Heart right ventricle (tissue), 16 donors: ENCODE measurements around the gene SMAD2. TPM values are rescaled to one million over a fixed set of nuclear protein-coding genes. Genes with fewer than 3 reads are reported as not detected.

Experiments
- ATAC-seq, 8 donors: fragments of 200-7000 bp; cut with Tn5 transposase; one replicate each; pipeline ENCODE4 v1.9.1; 2020; ENCODE audit warnings: mild to moderate bottlenecking in 8 of 8, moderate library complexity in 8 of 8, moderate number of reproducible peaks in 1 of 8
- DNase-seq, 2 donors: peaks; one replicate each; pipeline ENCODE4 v3.0.0-alpha.2; 2020
- H3K27ac ChIP-seq, 10 donors: fragments of 200-600 bp; sonication (generic) in 2 of 10; one replicate each; pipeline versions ENCODE4 v1.5.0 to v1.8.0; 2020 to 2022; ENCODE audit warnings: mild to moderate bottlenecking in 3 of 10
- H3K27me3 ChIP-seq, 7 donors: fragments of 200-600 bp; one replicate each; pipeline ENCODE4 v1.8.0; 2021 to 2022; ENCODE audit warnings: mild to moderate bottlenecking in 2 of 7
- H3K36me3 ChIP-seq, 9 donors: fragments of 200-600 bp; sonication (generic) in 1 of 9; one replicate each; pipeline versions ENCODE4 v1.5.0 to v1.8.0; 2020 to 2022; ENCODE audit warnings: mild to moderate bottlenecking in 2 of 9
- H3K4me1 ChIP-seq, 9 donors: fragments of 200-600 bp; sonication (generic) in 1 of 9; one replicate each; pipeline versions ENCODE4 v1.5.0 to v1.8.0; 2020 to 2022; ENCODE audit warnings: mild to moderate bottlenecking in 4 of 9
- H3K4me3 ChIP-seq, 10 donors: fragments of 200-600 bp; sonication (generic) in 2 of 10; one replicate each; pipeline versions ENCODE4 v1.5.0 to v1.8.0; 2020 to 2022; ENCODE audit warnings: mild to moderate bottlenecking in 7 of 10, moderate library complexity in 2 of 10
- H3K9me3 ChIP-seq, 11 donors: fragments of 200-600 bp in 10 of 11; sonication (generic) in 2 of 11; one replicate each; pipeline versions ENCODE4 v1.5.0 to v1.8.0; 2013 to 2022; ENCODE audit warnings: mild to moderate bottlenecking in 2 of 11, control low read depth in 1 of 11, moderate library complexity in 1 of 11
- WGBS, 2 donors: extraction: QIAGEN DNeasy Blood & Tissue Kit; methylation state at CpG; one replicate each; pipeline ENCODE4 v1.1.7; 2013; ENCODE audit warnings: inconsistent platforms in 1 of 2; 5-methylcytosine and 5-hydroxymethylcytosine counted together
- intact Hi-C, 10 donors: fragments of 100-400 bp; cut with DNase I; formaldehyde crosslinking; loops; one replicate each; pipeline versions ENCODE4 v1.11.1 to v1.14.2; 2022
- polyA plus RNA-seq, 2 donors: library from polyadenylated mRNA; stranded (reverse); fragments of 200-250 nt; gene quantifications; one replicate each; pipeline ENCODE4 v1.2.3, GENCODE V29; 2013
- total RNA-seq, 10 donors: library from RNA; stranded (reverse); fragmentation: NEBNext Ultra II Directional in 3 of 10; extraction: Animal tissue kit (Norgen Biotek cat#: 25700) in 3 of 10; gene quantifications; one replicate each; pipeline versions ENCODE4 v1.2.1 to v1.2.4, GENCODE V29; 2021 to 2023
- TF ChIP-seq, protein P1 (sequence below), 9 donors: fragments of 200-600 bp; sonication (generic) in 2 of 9; IDR thresholded peaks; one replicate each; pipeline versions ENCODE4 v1.5.0 to v1.8.0; 2021 to 2022; ENCODE audit warnings: antibody characterized with exemption in 9 of 9, mild to moderate bottlenecking in 5 of 9, moderate library complexity in 1 of 9
- donor health status: Arrhythmogenic right ventricular cardiomyopathy.
- donor health status: ischemic (EF 13 %, LVEDD 7.1; RV severe dilation, severe dysfunction).
- donor health status: healthy with polysubstance abuse.
- donor health status: DM: no; HTN: yes; CAD: no.
- donor health status: DM: no; HTN: no; CAD: no.
- donor health status: ischemic (EF 25% LVEDD 6.9; RV normal size, moderate dysfunction).
- donor health status: ischemic (EF 25% LVEDD 5.7; RV mildly dilated, moderate dysfunction).
- donor health status: healthy.
- donor health status: DM: yes; HTN: yes; CAD: no.
- donor health status: Ischemic cardiomyopathy.
- donor health status: ischemic (EF 35%, LVEDD 5.7; RV mildly dilated, moderate dysfunction).
- donor health status: nonischemic (EF 11% LVEDD 7.7; RV severe dilation, severe dysfunction).
- donor health status: DM: yes; HTN: yes; CAD: no.
- donor health status: PGD.
- donor health status: ischemic (EF 29% LVEDD 5.4; RV normal size, mild dysfunction).
- donor health status: nonischemic (EF 23%, LVEDD 6.1; RV moderate dilation, normal function).

Gene SMAD2
- total and polyA plus RNA-seq, 12 donors: 11.6 to 118 (median 92.9) TPM

DNA sequence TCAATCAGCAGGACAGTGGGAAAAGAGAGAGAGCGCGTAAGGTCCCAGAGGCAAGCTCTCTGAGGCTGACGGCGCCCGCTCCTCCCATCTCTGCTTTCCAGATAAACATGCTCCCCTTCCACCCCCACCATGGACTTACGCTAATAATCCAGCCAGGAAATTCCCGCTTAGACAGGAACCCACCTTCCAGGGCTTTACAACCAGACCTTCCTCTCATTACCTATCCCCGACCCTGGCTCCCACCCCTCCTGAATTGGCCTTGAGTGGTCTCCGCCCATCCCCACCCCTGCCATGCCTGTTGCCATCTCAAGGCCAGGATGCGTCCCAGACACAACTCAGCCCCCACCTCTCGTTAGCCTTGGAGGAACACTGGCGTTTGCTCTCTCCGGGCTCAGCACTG is 131.1 kb downstream of the SMAD2 start:
- no peak for ATAC-seq
- Histone ChIP-seq H3K36me3 (no peaks in the 10 kb centered on the region), H3K4me1 (peaks cover 5 to 16% (median 11%) of the 10 kb centered on the region in 9 donors), H3K4me3 (no peak overlapping the region), H3K9me3 (no peaks in the 10 kb centered on the region), H3K27me3 (no peaks in the 10 kb centered on the region), H3K27ac (no peak overlapping the region)
- intact Hi-C loops: no loop called here
- 65 to 74% methylated on average over 13 of the region's 13 CpGs for WGBS, 2 donors
- no peak for DNase-seq
- TF ChIP-seq, protein P1, sequence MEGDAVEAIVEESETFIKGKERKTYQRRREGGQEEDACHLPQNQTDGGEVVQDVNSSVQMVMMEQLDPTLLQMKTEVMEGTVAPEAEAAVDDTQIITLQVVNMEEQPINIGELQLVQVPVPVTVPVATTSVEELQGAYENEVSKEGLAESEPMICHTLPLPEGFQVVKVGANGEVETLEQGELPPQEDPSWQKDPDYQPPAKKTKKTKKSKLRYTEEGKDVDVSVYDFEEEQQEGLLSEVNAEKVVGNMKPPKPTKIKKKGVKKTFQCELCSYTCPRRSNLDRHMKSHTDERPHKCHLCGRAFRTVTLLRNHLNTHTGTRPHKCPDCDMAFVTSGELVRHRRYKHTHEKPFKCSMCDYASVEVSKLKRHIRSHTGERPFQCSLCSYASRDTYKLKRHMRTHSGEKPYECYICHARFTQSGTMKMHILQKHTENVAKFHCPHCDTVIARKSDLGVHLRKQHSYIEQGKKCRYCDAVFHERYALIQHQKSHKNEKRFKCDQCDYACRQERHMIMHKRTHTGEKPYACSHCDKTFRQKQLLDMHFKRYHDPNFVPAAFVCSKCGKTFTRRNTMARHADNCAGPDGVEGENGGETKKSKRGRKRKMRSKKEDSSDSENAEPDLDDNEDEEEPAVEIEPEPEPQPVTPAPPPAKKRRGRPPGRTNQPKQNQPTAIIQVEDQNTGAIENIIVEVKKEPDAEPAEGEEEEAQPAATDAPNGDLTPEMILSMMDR (IDR thresholded peaks at IDR 0.05): no peak

GRCh38 chr18:47798366-47798765 is 132.1 kb downstream of the SMAD2 start:
- Histone ChIP-seq H3K27me3 (no peaks in the 10 kb centered on the region), H3K27ac (no peak overlapping the region), H3K4me1 (peaks cover 5 to 18% (median 11%) of the 10 kb centered on the region in 9 donors), H3K36me3 (no peaks in the 10 kb centered on the region), H3K9me3 (no peaks in the 10 kb centered on the region), H3K4me3 (no peak overlapping the region)
- 74 to 89% methylated on average over 11 of the region's 11 CpGs for WGBS, 2 donors
- DNase-seq (no peak), ATAC-seq (no peak)
- TF ChIP-seq, protein P1 (IDR thresholded peaks at IDR 0.05): no peak
- intact Hi-C loops: no loop called here

DNA sequence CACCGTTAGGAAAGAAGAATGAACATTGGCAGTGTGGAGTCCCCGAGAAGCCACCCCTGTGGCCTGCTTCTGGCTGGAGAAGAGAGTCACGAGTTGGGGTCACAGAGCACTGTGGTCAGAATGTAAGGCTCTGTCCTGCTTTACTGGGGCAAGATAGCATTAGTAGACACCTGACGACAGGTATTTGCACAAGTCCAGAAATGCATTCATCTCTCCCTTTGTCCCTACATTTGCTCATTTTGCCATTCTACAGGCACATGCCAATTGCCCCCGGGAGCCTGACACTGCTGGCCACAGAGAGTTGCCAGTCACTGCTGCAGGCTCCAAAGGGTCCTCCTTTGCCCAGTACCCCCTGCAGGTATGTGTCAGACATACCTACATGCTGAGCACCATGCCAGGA is 133.3 kb downstream of the SMAD2 start:
- no peaks in the 10 kb centered on the region for H3K27me3 ChIP-seq
- intact Hi-C loops: no loop called here
- H3K36me3 ChIP-seq: no peaks in the 10 kb centered on the region
- no peaks in the 10 kb centered on the region for H3K9me3 ChIP-seq
- no peak overlapping the region for H3K4me3 ChIP-seq
- DNase-seq (no peak), ATAC-seq (no peak)
- H3K27ac ChIP-seq: no peak overlapping the region
- 94 to 97% methylated on average over 5 of the region's 5 CpGs for WGBS, 2 donors
- TF ChIP-seq, protein P1 (IDR thresholded peaks at IDR 0.05): no peak
- peaks cover 5 to 18% (median 11%) of the 10 kb centered on the region in 9 donors for H3K4me1 ChIP-seq

DNA sequence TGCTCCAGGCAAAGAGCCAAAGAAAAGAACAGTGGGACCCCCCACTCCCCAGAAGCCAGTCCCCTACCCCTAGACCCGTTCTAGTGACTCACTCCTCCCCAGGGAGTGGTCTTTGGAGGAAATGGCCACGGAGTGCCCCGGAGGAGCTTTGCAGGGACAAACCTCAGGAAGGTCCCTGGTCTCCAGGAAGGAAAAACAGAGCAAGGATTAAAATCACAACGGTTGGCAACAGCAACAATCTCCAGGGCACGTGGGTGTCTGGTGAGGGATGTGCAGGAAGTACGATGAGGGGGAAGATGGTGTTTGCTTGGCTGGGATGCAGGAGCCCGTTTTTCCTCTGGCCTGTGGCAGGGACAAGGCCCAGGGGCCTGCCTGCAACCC is 135.0 kb downstream of the SMAD2 start:
- Histone ChIP-seq H3K27ac (no peak overlapping the region), H3K36me3 (no peaks in the 10 kb centered on the region), H3K4me3 (peak overlapping the region in 1 of 10 donors; percentile 15), H3K9me3 (no peaks in the 10 kb centered on the region), H3K27me3 (no peaks in the 10 kb centered on the region), H3K4me1 (peaks cover 5 to 18% (median 11%) of the 10 kb centered on the region in 9 donors)
- ATAC-seq (peak in 6 of 8 donors; percentile 26 to 75 (median 50)), DNase-seq (peak in 1 of 2 donors; percentile 13)
- intact Hi-C loops: no loop called here
- TF ChIP-seq, protein P1 (IDR thresholded peaks at IDR 0.05): no peak
- WGBS, 2 donors: 38 to 42% methylated on average over 7 of the region's 7 CpGs
